ENCODE measurements around the gene SPATS2L.

GRCh38 chr2:200329798-200330197 lies 23.3 kb downstream of the SPATS2L start:
- TF ChIP-seq, protein P1, sequence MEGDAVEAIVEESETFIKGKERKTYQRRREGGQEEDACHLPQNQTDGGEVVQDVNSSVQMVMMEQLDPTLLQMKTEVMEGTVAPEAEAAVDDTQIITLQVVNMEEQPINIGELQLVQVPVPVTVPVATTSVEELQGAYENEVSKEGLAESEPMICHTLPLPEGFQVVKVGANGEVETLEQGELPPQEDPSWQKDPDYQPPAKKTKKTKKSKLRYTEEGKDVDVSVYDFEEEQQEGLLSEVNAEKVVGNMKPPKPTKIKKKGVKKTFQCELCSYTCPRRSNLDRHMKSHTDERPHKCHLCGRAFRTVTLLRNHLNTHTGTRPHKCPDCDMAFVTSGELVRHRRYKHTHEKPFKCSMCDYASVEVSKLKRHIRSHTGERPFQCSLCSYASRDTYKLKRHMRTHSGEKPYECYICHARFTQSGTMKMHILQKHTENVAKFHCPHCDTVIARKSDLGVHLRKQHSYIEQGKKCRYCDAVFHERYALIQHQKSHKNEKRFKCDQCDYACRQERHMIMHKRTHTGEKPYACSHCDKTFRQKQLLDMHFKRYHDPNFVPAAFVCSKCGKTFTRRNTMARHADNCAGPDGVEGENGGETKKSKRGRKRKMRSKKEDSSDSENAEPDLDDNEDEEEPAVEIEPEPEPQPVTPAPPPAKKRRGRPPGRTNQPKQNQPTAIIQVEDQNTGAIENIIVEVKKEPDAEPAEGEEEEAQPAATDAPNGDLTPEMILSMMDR (IDR thresholded peaks at IDR 0.05; ENCODE audit: low read length) = no peak
- TF ChIP-seq EZH2 (optimal IDR thresholded peaks at IDR 0.05; ENCODE audit: low read depth, low read length) (no peak), EZH2phosphoT487 (IDR thresholded peaks at IDR 0.05; ENCODE audit: low read length) (no peak)

Data from MM.1S (cell line).